ENCODE results near the gene ITGA5.

DNA sequence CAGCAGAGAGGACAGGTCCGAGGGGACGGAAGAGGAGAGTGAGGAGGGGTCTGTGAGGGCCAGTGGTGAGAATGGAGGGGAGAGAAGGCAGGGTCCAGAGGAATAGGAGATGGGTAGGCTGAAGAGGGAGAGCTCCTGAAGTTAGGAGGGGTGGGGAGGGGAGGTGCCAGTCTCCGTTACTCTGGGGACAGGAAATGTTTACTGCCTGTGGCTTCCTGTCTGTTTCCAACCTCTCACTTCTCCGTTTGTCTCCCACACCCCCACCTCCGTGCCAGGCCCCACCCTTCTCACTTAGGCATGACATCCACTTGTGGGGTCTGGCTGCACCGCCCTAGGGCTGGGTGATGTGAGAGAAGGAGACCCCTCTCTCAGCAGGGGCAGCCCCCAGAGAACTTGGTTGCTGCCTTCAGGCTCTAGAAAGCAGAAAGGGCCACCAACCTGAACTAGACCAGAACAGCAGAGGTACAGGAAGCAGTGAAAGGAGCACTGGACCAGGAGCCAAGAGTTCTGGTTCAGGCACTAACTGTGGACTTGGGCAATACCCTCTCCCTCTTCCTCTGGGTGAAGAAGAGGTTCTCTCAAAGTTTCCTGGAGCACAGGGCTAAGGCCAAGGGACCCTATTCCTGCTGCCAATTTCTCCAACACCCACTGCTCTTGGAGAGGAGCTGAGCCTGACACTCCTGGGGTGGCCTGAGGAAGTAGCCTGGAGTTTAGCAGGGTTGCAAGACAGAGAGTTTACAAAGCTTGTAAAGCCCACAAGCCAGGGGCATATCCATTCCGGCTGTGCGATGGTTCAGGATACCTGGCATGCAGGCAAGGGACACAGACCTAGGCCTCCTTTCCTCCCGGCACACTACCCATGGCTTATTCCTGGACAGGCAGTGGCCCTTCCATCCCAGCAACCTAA lies 5.5 kb downstream of the ITGA5 start:
- TF ChIP-seq, protein P1, sequence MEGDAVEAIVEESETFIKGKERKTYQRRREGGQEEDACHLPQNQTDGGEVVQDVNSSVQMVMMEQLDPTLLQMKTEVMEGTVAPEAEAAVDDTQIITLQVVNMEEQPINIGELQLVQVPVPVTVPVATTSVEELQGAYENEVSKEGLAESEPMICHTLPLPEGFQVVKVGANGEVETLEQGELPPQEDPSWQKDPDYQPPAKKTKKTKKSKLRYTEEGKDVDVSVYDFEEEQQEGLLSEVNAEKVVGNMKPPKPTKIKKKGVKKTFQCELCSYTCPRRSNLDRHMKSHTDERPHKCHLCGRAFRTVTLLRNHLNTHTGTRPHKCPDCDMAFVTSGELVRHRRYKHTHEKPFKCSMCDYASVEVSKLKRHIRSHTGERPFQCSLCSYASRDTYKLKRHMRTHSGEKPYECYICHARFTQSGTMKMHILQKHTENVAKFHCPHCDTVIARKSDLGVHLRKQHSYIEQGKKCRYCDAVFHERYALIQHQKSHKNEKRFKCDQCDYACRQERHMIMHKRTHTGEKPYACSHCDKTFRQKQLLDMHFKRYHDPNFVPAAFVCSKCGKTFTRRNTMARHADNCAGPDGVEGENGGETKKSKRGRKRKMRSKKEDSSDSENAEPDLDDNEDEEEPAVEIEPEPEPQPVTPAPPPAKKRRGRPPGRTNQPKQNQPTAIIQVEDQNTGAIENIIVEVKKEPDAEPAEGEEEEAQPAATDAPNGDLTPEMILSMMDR (IDR thresholded peaks at IDR 0.05): no peak
- TF ChIP-seq POLR2A (IDR thresholded peaks at IDR 0.05): no peak
